ENCODE data around the gene C10orf67. TPM values are rescaled to one million over a fixed set of nuclear protein-coding genes. Genes with fewer than 3 reads are reported as not detected.
"Not testable (repeated sequence)": the region's sequence is repeated elsewhere in the genome, so short reads cannot be mapped to it uniquely, and the experiment has no call there.

C10orf67 gene
- total RNA-seq, 2 donors from 2014 or later: 0.21 to 0.30 TPM

GRCh38 chr10:23284674-23285335, 59.8 kb downstream of the C10orf67 start:
- Mint-ChIP-seq H3K9me3 (no peaks in the 10 kb centered on the region), H3K4me3 (no peak overlapping the region), H3K27me3 (peaks cover 25% of the 10 kb centered on the region), H3K36me3 (ENCODE audit: low read depth) (no peaks in the 10 kb centered on the region), H3K4me1 (no peaks in the 10 kb centered on the region), H3K27ac (no peak overlapping the region)
- ATAC-seq (replicated peaks): no peak

DNA sequence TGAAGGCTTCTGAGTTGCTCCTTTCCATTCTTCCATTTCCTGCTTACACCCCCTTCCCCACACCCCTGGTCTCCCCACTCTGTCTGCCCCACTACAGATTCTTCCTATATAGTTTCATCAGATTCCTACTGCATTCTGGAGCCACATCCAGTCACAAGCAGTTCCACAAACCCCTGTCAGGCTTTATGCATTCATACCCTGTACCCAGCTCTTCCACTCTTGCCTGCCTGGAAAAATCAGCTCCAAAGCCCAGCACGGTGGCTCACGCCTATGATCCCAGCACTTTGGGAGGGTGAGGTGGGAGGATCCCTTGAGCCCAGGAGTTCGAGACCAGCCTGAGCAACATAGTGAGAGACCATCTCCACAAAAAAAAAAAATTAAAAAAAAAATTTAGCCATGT, 60.4 kb downstream of the C10orf67 start:
- H3K27ac Mint-ChIP-seq: no peak overlapping the region
- no peaks in the 10 kb centered on the region for H3K36me3 Mint-ChIP-seq (ENCODE audit: low read depth)
- peaks cover 25% of the 10 kb centered on the region for H3K27me3 Mint-ChIP-seq
- H3K4me3 Mint-ChIP-seq: no peak overlapping the region
- ATAC-seq (replicated peaks): no peak
- no peaks in the 10 kb centered on the region for H3K9me3 Mint-ChIP-seq
- H3K4me1 Mint-ChIP-seq: no peaks in the 10 kb centered on the region

DNA sequence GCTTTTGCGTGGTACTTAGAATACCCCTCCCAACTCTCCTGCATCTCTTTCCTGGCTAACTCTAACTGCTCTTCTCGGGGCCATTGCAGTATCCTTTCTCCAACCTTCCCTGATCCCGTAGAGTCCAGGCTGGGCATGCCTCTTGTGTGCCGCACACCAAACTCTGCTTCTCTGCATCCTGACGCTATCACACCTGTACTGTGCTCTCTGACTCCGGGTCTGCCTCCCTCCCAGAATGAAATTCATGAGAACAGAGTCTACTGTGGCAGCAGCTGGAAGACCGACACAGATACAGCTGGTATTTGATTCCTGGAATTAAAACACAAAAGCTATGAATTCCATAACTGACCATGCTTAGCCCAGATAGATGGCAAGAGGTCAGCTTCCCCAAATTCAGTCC, 60.9 kb downstream of the C10orf67 start:
- no peak for ATAC-seq (replicated peaks)
- Mint-ChIP-seq H3K27me3 (peaks cover 25% of the 10 kb centered on the region), H3K36me3 (ENCODE audit: low read depth) (no peaks in the 10 kb centered on the region), H3K27ac (no peak overlapping the region), H3K9me3 (no peaks in the 10 kb centered on the region), H3K4me1 (no peaks in the 10 kb centered on the region), H3K4me3 (no peak overlapping the region)

GRCh38 chr10:23281044-23281433, 63.6 kb downstream of the C10orf67 start:
- peaks cover 25% of the 10 kb centered on the region for H3K27me3 Mint-ChIP-seq
- H3K4me1 Mint-ChIP-seq: no peaks in the 10 kb centered on the region
- no peak for ATAC-seq (replicated peaks)
- H3K27ac Mint-ChIP-seq: no peak overlapping the region
- no peak overlapping the region for H3K4me3 Mint-ChIP-seq
- H3K9me3 Mint-ChIP-seq: no peaks in the 10 kb centered on the region
- no peaks in the 10 kb centered on the region for H3K36me3 Mint-ChIP-seq (ENCODE audit: low read depth)

DNA sequence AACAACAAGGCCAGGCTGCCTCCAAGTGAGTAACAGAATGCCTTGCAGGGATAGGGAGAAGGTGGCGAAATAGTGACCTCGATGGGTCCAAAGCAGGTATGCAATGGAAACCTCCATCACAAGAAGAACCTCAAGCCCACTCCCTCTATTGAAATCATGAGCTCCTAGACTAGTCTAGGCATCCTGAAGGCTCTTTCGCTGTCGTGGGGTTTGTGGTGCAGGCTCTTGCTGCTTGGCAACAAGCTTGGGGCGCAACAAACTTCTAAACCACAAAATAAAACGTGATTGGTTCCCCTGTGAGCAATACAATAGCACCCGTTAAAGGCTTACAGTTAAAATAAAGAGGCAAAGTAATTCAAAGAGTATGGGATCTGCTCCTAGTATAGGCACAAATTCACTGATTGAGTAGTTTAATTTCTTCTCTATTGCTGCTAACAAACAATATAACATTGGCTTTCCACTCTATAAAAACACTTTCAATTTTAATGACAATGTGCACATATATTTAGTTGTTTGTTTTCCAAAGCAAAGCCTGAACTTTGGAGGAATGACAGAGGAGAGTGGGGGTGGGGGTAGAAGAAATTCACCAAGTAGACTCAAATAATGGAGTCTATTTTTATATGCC, 64.1 kb downstream of the C10orf67 start:
- peaks cover 21% of the 10 kb centered on the region for H3K27me3 Mint-ChIP-seq
- H3K9me3 Mint-ChIP-seq: no peaks in the 10 kb centered on the region
- no peaks in the 10 kb centered on the region for H3K36me3 Mint-ChIP-seq (ENCODE audit: low read depth)
- H3K4me3 Mint-ChIP-seq: no peak overlapping the region
- H3K4me1 Mint-ChIP-seq: no peaks in the 10 kb centered on the region
- H3K27ac Mint-ChIP-seq: no peak overlapping the region
- ATAC-seq (replicated peaks): no peak

- Mint-ChIP-seq H3K9me3 (peaks cover 11% of the 10 kb centered on the region), H3K4me1 (no peaks in the 10 kb centered on the region), H3K36me3 (ENCODE audit: low read depth) (no peaks in the 10 kb centered on the region), H3K4me3 (no peak overlapping the region), H3K27me3 (peaks cover 8% of the 10 kb centered on the region), H3K27ac (no peak overlapping the region)
- no peak for ATAC-seq (replicated peaks)
These were observed 69.2 kb downstream of the C10orf67 start for GRCh38 chr10:23275355-23275754.

GRCh38 chr10:23274179-23274578, 70.4 kb downstream of the C10orf67 start:
- ATAC-seq (replicated peaks): not testable (repeated sequence)

DNA sequence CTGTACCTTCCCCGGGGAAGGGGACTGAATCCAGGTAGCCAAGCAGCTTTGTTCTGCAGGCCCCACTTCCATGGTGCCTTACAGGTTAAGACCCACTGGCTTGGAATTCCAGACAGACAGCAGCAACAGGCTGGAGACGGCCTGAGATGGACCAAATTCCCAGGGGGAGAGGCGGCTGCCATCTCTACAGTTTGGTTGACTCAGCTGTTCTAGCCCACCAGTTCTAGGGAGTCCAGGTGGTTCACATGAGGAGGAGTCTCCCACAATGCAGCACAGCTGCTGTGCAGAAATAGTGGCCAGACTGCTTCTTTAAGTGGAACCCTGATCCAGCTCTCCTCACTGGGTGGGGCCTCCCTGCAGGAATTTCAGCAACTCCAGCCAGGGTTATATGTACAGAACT, 74.1 kb downstream of the C10orf67 start:
- Mint-ChIP-seq H3K27me3 (peaks cover 4% of the 10 kb centered on the region), H3K36me3 (ENCODE audit: low read depth) (no peaks in the 10 kb centered on the region)

More at GRCh38 chr10:23274179-23274578, 70.4 kb downstream of the C10orf67 start:
- not testable (repeated sequence) for H3K4me3 Mint-ChIP-seq; H3K27me3 Mint-ChIP-seq; H3K36me3 Mint-ChIP-seq (ENCODE audit: low read depth); H3K27ac Mint-ChIP-seq; H3K4me1 Mint-ChIP-seq
- H3K9me3 Mint-ChIP-seq: peaks cover 11% of the 10 kb centered on the region

DNA sequence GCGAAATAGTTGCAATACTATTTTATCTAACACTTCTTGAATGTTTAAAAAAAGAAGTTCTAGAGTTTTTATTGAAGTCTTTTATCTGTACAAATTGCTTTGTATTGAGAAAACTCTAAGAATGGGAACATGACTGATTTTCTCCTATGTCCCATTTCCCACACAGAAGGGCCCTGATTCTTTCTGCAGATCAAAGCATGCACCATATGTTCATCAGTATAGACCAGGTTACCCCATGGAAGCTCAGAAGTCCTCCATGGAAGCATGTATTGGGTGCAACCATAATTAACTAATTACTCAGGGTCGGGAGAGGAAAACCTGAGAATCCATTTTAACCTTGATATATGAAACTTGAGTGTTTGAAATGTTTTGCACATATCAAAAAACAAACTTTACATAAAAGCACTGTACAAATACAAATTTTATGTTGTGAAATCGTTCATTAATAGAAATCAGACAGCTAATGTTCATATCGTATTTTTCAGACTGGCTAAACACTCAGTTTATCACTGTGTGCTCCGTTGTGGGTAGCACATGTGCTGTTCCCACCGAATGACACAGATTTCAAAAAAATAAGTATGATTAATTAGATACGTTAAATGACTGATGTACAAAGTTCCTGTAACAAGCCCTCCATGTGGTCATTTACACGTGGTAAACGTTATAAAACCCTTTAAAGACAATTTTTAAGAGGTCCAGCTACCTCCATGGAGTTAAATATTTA, 81.0 kb downstream of the C10orf67 start:
- no peaks in the 10 kb centered on the region for H3K36me3 Mint-ChIP-seq (ENCODE audit: low read depth)
- no peak overlapping the region for H3K4me3 Mint-ChIP-seq
- ATAC-seq (replicated peaks): no peak
- no peaks in the 10 kb centered on the region for H3K9me3 Mint-ChIP-seq
- no peak overlapping the region for H3K27ac Mint-ChIP-seq
- no peaks in the 10 kb centered on the region for H3K4me1 Mint-ChIP-seq
- peaks cover 9% of the 10 kb centered on the region for H3K27me3 Mint-ChIP-seq

More for the DNA sequence above, 74.1 kb downstream of the C10orf67 start:
- no peaks in the 10 kb centered on the region for H3K4me1 Mint-ChIP-seq
- H3K9me3 Mint-ChIP-seq: peaks cover 11% of the 10 kb centered on the region
- no peak overlapping the region for H3K27ac Mint-ChIP-seq
- no peak for ATAC-seq (replicated peaks)
- H3K4me3 Mint-ChIP-seq: no peak overlapping the region

DNA sequence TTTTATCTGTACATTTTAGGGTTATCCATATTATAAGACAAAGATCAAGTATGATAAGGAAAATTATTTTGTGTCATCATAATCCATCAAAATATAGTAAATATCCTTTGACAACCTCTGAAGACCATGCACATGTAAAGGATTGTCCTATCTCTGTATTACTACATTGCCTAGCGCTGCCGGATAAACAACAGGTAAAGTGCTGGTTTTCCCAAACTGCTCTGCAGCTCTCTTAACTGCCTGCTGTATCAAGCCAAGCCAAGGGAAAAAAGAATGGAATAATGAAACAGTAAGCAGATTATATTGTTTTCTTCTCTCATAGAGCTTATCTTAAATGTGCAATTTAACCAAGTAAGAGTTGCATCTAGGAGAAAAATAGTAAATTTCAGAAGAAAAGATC, 81.7 kb downstream of the C10orf67 start:
- Mint-ChIP-seq H3K27me3 (peaks cover 9% of the 10 kb centered on the region), H3K9me3 (no peaks in the 10 kb centered on the region), H3K27ac (no peak overlapping the region), H3K36me3 (ENCODE audit: low read depth) (no peaks in the 10 kb centered on the region), H3K4me3 (no peak overlapping the region), H3K4me1 (no peaks in the 10 kb centered on the region)
- ATAC-seq (replicated peaks): no peak

DNA sequence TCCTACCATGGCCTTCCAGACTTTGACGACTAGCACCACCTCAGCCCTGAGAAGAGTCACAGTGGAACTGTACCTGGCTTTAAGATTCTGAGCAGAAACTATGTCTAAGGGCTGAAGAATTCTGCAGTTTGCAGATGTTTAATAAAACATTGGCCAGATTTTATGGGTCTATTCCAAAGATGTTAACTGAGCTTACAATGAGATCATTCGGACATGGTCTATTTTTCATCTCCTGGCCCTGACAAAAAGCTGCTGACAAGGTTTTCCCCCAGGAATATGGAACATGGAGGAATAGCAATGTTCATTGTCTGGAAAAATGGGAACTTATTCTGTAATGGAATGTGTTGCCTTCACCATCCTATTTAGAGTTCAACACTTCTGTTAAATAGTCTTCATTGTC, 86.1 kb downstream of the C10orf67 start:
- peaks cover 15% of the 10 kb centered on the region for H3K27me3 Mint-ChIP-seq
- no peak overlapping the region for H3K27ac Mint-ChIP-seq
- no peaks in the 10 kb centered on the region for H3K36me3 Mint-ChIP-seq (ENCODE audit: low read depth)
- ATAC-seq (replicated peaks): no peak
- H3K4me3 Mint-ChIP-seq: no peak overlapping the region
- H3K9me3 Mint-ChIP-seq: no peaks in the 10 kb centered on the region
- no peaks in the 10 kb centered on the region for H3K4me1 Mint-ChIP-seq

DNA sequence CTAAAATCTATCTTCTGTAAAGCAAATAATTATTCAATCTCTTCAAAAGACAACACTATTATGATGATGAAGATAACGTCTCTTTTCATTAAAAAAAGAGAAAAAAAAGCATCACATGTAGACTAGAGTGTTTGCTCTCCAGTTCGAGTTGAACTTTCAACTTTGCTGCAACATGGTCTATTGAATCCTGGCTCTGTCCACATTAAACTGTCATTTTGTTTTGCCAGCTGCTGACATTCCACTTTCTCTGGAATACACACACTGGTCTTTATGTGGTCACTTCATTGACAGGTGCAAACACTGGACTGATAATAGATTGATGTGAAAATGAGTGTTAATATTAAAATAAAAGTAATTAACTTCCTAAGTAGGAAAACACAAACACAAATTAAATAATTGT, 90.8 kb downstream of the C10orf67 start:
- Mint-ChIP-seq H3K9me3 (no peaks in the 10 kb centered on the region), H3K27me3 (peaks cover 10% of the 10 kb centered on the region)

DNA sequence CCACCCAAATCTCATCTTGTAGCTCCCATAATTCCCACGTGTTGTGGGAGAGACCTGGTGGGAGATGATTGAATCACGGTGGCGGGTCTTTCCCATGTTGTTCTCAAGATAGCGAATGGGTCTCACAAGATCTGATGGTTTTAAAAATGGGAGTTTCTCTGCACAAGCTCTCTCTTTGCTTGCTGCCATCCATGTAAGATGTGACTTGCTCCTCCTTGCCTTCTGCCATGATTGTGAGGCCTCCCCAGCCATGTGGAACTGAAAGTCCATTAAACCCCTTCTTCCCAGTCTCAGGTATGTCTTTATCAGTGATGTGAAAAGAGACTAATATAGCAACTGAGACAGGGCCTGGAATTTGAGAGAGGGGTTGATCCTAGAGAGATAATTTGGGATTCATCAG, 91.7 kb downstream of the C10orf67 start:
- ATAC-seq (replicated peaks): not testable (repeated sequence)

More for the DNA sequence above, 90.8 kb downstream of the C10orf67 start:
- no peak overlapping the region for H3K4me3 Mint-ChIP-seq
- no peak overlapping the region for H3K27ac Mint-ChIP-seq
- no peaks in the 10 kb centered on the region for H3K36me3 Mint-ChIP-seq (ENCODE audit: low read depth)
- no peaks in the 10 kb centered on the region for H3K4me1 Mint-ChIP-seq
- no peak for ATAC-seq (replicated peaks)

GRCh38 chr10:23241779-23242178, 102.8 kb downstream of the C10orf67 start:
- H3K9me3 Mint-ChIP-seq: peaks cover 10% of the 10 kb centered on the region
- H3K4me3 Mint-ChIP-seq; H3K27ac Mint-ChIP-seq; H3K36me3 Mint-ChIP-seq (ENCODE audit: low read depth); H3K4me1 Mint-ChIP-seq; ATAC-seq (replicated peaks): not testable (repeated sequence)
- H3K27me3 Mint-ChIP-seq: peaks cover 18% of the 10 kb centered on the region

More for the DNA sequence above, 91.7 kb downstream of the C10orf67 start:
- H3K9me3 Mint-ChIP-seq; H3K4me3 Mint-ChIP-seq; H3K27ac Mint-ChIP-seq; H3K4me1 Mint-ChIP-seq; H3K36me3 Mint-ChIP-seq (ENCODE audit: low read depth): not testable (repeated sequence)
- peaks cover 14% of the 10 kb centered on the region for H3K27me3 Mint-ChIP-seq

DNA sequence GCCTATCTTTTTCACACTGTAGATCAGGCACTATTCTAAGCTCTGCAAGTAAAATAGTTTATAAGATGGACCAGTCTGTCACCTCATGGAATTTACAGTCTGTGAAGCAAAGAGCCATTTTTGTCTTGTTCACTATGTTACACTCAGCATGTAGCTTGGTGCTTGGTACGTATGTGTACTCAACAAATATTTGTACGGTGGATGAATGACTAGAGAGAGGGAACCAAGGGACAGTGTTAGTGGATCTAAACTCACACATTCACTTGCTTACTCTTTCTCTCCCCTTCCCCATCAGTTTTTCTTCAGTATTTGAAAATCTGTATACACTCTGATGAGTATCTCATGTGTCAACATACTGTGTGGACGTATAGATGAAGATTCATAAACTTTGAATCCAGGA, 106.6 kb downstream of the C10orf67 start:
- no peaks in the 10 kb centered on the region for H3K4me1 Mint-ChIP-seq
- H3K4me3 Mint-ChIP-seq: no peak overlapping the region
- H3K36me3 Mint-ChIP-seq (ENCODE audit: low read depth): no peaks in the 10 kb centered on the region
- H3K27me3 Mint-ChIP-seq: peaks cover 20% of the 10 kb centered on the region
- H3K9me3 Mint-ChIP-seq: peaks cover 14% of the 10 kb centered on the region
- H3K27ac Mint-ChIP-seq: no peak overlapping the region
- no peak for ATAC-seq (replicated peaks)

Measured in activated T-helper 17 cell treated with anti-CD3 and anti-CD28 coated beads, Interleukin-2, amount 50 U/mL, for 72 hours (primary cell).